Suppressor macrophage (primary cell): ENCODE measurements around the gene SLC30A9.
A peak's percentile ranks its signal among the peaks of the same experiment; 100 is the strongest.

Experiments used
- DNase-seq, 4 experiments: peaks; one replicate each; pipeline ENCODE4 v3.0.0-alpha.2; 2020 to 2022

Gene SLC30A9

DNA sequence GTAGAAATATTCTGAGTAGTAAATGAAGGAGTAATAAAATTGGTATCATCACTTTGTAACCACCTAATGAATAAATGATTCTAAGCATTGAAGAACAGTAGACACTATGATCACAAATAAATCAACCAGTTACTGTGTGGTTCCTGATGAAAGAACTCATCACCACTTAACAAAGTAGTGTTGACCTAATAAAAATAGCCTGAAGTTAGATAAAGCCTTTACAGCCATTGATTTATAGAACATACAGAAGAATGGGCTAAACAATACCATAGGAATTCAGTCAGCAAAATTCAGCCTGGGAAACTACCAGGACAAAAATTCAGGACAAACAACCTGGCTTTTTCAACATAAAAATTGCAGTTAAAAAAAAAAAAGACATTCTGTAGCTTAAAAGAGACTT is 9.0 kb downstream of the SLC30A9 start:
- DNase-seq, result no peak

DNA sequence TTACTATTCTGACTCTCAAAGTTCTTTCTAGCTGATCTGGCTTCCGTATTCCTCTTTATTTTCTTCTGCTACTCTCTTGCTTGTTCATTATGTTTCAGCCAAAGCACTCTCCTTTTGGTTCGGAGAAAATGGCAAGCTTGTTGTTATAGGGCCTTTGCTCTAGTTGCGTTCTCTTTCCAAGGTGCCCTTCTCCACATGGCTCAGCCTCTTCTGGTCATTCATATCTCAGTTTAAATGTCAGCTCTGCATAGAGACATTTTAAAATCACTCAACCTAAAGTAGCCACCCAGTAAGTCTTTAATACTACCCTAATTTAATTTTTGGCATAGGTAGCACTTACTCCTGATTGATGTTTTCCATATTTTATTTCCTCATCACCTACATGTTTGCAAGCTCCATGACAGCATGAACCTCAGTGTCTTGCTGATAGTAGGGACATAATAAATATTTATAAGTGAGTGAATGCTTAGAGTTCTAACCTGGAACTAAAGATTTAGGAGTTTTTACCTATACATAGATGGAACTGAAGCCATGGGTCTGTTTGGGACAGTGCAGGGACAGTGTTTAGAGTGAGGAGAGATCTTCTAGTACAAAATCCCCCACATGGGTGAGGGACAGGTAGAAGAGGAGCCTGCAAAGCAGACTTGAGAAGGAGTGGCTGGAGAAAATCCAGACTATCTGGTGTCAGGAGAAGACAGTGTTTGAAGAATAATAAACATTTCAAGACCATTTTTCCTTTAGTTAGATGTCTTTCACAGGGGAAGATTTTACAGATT is 17.9 kb downstream of the SLC30A9 start:
- DNase-seq, result no peak

DNA sequence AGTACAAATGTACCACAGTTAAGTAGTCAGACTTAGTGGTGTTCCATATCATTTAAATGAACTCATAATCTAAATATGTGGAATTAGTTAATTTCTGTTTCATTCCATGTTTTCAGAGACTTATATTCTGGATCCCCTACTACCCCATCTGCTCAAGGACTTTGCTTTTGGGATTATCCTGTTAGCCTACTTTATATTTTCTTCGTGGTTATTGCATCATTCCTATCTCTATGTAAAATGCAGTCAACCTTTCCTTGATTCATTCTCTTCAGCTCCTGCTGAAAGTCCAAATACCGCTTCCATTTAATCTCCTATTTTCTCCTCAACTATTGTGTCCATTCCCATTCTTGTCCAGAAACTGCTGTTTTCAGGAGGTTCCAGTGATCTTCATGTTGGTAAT is 25.1 kb downstream of the SLC30A9 start:
- no peak for DNase-seq

DNA sequence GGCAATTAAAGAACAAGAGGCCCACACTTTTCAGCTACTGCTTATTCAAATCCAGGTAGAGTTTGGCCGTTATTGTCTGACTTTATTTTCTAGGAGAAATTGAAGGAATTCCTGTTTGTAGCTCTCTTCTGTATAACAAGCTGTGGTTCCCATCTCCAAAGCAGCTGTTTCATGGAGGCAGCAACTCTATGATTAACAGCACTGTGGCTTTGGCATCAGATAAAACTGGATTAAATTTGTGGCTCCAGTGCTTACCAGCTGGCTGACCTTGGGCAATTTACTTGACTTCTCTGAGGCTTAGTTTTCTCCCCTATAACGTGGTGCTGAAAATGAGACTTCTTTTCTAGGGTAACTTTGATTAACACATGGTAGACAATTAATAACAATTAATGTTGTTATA is 28.1 kb downstream of the SLC30A9 start:
- no peak for DNase-seq

DNA sequence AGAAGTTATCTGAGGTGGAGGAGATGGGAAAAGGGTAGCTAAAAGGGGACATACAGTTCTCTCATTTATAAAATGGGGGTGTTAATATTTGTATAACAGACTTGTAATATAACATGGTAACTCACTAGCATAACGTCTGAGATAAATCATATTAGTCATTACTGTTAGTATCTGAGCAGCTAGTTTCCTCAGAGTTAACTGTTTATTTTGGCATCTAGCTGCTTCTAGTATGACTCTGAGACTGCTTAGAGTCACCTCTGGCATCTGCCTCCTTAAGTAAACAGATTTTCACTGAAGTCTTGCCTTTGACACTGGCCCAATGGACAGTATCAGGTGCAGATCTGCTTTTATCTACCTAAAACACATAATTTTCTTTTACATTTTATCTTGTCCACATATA is 58.1 kb downstream of the SLC30A9 start:
- DNase-seq, result no peak

DNA sequence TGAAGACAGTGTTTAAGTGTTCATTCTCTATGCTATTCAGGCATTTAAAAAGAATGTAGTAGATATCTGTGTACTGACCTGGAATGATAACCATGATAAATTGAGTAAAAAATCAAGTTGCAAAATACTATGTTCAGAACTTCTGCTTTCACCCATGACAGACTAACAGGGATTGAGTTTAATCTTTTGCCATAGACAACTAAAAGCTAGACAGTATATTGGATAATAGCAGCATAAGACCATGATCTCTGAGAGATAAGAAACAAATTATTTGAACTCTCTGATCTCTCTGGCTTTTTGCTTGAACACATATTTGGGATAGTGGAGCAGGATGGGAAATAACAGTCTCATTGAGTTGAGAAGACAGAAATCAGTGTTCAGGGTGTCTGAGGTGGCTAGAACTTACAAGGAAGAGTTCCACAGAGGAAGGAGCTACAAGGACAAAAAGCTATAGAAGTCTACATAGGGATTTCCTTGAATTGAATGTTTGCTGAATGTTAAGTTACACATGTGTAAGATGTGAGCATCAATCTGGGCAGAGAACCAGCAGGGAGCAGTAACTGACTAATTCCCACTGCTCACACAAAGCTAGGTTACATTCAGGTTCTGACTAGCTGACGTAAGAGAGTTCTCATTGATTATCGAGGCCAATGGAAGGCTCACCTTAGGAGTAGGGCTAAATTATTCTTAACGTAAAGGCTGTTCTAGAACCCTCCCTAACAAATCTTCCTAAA is 60.4 kb downstream of the SLC30A9 start:
- no peak for DNase-seq

DNA sequence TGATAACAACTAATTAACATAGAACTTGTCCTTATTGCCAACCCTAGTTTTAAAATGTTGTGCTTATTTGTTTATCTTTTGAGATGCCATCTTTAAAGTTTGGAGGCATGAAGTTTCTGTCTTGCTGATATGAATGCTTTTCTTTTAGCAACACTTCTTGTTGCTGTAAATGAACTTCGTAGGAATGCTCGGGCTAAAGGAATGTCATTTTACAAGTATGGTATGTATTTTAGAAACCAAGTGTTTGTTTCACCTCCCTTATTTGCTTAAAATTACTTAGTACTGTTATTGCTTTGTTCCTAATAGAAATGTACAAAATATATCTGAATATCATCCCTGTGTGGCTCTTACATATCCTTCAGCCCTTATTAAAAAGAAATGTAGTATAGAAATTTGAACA is 76.1 kb downstream of the SLC30A9 start:
- DNase-seq, result no peak

DNA sequence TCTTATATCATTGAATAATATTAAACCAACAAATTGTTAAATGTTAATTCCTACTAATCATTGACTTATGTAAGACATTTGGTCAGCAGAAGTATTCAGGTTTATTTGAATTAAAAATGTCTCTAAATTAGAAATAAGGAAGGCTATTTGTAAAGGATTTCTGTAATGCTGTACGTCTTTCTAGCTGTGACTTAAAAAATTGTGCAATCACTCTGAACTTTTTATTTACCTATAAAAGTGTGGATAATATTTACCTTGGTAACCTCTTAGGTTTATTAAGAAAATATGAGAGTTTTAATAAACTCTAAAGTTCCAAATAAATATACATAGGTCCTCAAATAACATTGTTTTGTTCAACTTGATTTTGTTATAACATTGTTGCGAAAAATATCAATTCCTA is 76.9 kb downstream of the SLC30A9 start:
- DNase-seq, result no peak

DNA sequence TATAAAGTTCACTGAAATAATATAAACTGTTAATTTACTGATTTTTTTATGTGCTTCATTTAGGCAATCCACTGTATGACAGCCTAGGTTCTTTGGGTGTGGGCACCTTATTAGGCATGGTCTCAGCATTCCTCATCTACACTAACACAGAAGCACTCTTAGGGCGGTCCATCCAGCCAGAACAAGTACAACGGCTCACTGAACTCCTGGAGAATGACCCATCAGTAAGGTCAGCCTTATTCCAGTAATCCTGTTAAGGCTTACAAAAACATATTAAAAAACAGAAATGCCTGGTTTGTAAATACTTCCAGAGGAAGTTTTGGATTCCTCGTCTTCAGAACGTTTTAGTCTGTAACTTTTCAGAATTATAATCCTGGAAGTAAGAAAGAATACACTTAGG is 80.1 kb downstream of the SLC30A9 start:
- no peak for DNase-seq

DNA sequence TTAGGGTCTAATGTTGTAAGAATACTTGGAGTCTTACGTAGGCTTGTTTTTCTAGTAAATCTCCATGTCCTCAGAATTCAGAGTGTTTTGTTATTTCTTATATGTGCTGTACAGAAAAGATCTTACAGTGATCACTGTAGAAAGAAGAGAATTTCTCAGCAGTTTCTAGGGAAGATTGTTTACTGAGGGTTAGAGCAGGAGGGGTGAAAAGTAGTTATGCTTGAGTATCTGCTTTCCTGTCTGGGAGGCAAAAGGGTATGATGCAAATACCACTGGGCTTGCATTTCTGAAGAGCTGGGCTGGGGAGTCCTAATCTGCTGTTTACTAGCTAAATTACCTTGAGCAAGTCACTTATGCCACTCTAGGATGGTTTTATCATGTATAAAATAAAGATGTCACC is 84.0 kb downstream of the SLC30A9 start:
- DNase-seq, result no peak

DNA sequence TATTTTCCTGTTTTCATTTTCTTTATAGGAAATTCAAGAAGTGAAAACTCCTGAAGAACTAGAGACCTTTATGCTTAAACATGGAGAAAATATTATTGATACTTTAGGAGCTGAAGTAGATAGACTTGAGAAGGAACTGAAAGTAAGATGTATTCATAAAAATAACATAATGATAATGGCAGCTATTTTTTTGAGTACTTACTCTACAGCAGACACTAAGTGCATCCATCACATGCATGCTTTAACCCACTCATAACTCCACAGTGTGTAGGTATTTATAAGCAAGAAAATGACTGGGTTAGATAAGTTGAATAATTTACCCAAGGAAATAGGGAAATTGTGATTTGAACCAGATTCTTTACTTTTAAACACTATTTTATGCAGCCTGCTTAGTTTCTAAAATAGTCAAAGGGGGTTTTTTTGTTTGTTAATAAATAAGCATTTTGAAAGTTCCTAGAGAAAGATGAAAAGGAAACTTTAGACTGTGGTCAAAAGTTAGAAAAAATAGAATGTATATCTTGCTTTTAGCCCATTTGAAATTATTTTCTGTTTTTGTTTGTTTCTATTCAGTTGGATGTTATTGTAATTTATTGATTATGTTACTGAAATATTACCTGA is 88.0 kb downstream of the SLC30A9 start:
- no peak for DNase-seq

DNA sequence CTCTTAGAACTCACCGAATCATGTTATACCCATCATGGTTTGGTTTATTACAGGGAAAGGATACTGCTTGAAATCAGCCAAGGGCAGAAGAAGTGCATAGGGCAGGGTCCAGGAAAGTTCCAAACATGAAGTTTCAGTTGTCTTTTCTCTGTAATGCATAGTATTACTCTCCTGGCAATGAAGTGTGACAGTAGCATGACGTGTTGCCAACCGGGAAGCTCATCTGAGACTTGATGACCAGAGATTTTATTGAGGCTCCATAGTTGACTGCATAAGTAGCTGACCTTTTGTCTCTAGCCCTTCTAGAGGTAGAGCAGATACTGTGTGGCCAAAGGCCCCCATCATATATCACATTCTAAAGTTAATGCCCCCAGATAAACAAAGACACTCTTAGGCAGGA is 90.0 kb downstream of the SLC30A9 start:
- DNase-seq, result no peak

DNA sequence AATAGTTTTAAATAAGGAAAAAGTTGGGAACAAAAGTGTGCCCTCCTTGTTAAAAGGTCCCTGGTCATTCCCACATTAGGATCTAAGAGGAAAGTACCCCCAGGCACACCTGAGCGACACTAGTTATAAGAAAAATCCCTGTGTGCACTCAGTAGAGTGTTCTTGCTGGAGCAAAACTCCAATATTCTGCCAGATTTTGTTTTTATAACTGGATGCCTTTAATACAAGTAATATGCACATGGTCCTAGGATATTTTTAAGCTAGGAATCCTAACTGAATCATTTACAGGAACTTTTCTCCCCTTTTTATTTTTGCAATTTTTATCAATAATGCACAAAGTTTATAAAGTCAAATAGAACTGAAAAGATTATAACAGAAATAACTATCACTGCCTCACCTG is 93.5 kb downstream of the SLC30A9 start:
- DNase-seq, result no peak

DNA sequence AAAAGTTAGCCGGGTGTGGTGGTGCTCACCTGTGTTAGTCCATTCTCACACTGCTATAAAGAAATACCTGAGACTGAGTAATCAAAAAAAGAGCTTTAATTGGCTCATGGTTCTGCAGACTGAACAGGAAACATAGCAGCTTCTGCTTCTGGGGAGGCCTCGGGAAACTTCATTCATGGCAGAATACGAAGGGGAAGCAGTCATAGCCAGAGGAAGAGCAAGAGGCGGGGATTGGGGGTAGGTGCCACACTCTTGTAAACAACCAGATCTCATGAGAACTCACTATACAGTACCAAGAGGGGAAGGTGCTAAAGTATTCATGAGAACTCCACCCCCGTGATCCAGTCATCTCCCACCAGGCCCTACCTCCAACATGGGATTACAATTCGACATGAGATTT is 98.1 kb downstream of the SLC30A9 start:
- peak in 3 of 4 experiments; percentile 4 to 17 (median 7) for DNase-seq

DNA sequence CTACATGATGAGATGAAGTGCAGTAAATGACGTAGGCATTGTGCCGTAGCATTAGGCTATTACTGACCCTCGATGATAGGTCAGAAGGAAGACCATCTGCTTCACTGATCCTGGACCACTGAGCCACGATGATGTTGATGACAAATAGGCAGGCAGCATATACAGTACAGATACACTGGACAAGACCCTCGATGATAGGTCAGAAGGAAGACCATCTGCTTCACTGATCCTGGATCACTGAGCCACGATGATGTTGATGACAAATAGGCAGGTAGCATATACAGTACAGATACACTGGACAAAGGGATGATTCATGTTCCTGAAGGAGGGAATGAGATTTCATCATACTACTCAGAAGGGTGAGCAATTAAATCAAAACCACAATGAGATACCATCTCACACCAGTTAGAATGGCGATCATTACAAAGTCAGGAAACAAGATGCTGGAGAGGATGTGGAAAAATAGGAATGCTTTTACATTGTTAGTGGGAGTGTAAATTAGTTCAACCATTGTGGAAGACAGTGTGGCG is 111.2 kb downstream of the SLC30A9 start:
- no peak for DNase-seq

DNA sequence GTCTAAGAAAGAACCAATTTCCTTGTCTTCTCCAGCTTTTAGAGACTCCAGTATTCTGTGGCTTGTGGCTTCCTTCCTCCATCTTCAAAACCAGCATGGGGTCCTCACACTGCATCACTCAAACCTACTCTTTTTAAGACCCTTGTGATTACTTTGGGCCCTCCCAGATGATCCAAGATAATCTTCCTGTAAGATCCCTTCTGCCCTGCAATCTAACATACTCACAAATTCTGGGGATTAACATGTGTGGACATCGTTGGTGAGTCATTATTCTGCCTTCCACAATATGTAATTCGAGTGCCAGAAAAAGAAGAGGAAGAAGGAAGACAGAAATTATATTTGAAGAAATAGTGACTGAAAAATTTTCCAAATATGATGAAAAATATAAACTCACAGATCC is 114.2 kb downstream of the SLC30A9 start:
- DNase-seq, result peak in 2 of 4 experiments; percentile 7 to 10

DNA sequence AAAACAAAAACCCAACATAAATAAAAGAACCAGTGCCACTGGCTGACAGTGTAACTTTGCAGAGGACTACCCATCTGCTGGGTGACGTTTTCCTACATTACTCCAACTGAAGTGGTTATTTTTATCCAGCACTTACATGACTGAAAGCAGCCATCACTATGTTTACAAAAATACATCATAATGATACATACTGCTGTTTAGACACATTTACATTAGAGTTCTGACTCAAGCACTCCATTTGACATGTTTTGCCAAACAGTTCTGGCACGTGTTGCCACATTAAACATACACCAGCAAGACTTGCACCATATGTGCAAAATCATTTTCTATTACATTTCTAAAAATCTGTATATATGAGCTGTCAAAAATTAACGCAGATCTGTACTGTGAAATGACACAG is 122.5 kb downstream of the SLC30A9 start:
- DNase-seq, result no peak

DNA sequence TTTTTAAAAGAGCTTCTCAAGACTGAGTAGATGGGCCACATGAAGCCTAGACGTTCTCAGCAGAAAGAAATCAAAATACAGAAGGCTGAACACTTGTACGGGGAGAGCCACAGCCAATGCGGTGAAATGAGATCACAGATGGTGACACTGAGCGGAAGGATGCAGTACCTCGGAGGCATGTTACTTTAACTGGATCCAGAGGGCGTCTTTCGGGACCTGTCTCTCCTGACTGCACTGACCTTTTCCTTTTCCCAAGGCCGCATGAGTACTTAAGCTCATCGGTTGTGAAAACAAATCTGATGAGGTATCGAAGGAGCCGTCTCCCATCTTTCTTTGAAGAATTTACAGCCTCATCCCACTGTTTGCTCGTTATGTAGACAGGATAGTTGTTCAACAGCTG is 129.6 kb downstream of the SLC30A9 start:
- DNase-seq, result no peak

DNA sequence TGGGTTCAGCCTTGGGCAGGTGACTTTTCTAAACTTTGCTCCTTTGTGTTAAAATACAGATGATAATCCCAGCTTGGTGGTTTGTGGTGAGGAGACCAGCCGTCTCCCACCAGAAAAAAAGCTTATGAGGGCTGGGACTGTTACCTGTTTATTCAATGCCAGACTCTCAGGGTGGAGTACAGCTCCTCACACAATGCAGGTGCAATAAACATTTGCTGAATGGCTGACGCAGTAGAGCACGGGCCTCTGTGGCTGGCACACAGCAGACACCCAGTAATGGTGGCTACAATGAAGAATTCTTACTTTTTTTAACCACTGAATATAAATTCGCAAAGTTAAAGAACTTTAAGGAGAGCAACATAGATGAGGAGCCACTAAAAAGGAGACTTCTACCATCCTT is 131.9 kb downstream of the SLC30A9 start:
- no peak for DNase-seq

DNA sequence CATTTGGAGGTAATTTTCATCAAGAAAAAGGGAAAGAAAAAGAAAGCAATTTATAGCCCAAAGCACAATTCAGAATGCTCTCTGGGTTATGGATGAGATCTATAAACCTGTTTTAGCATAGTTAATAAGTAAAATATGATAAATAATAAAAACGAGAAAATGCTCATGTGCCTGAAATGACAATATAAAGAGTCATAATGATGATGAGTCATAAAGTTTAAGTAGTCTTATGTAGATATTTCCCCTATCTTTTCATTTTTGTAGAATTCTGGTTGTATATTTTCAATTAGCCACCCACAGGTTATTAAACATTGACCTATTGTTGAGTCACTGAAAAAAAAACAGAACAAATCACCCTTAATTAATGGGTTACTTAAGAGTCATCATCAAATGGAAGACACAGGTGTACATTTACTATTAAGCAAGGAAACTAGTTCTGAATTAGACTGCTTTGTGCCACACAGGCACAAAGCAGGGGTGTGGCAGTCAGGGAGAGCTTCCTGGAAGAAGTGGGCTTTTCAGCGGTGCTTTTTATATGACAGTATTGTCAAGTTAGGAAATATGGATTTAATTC is 132.8 kb downstream of the SLC30A9 start:
- no peak for DNase-seq

DNA sequence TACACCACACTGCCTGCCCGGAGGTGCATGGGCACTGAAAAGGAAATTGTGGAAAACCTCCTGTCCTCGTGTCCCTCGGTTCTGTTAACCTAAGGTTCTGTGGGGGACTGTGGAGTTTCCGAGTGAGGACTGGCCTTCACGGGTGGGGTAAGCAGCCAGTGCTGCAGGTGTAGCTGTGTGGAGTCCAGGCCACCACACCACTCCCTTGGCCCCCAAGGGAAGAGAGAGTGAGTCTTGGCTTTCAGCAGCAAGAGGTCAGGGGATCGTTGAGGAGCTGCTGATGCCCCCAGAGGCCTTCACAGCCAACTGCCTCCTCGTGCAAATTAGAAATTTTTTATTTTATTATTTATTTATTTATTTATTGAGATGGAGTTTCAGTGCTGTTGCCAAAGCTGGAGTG is 141.8 kb downstream of the SLC30A9 start:
- no peak for DNase-seq

DNA sequence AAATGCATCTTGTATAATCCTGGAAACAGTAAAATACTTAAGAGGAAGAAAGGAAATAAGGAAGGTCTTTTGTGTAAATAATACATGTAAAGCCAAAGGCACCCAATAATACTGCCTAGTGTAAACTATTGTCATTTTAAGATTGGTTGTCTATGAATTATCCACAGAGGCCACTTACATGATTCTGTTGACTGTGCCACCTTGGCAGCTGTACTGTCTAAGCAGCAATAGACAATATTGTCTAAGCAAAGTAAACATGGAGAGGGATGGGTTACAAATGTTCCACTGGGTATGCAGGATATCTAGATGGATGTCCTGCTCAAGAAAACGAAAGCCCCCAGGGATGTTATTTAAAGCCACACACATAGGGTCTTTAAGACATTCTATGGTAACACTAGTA is 142.7 kb downstream of the SLC30A9 start:
- DNase-seq, result no peak

DNA sequence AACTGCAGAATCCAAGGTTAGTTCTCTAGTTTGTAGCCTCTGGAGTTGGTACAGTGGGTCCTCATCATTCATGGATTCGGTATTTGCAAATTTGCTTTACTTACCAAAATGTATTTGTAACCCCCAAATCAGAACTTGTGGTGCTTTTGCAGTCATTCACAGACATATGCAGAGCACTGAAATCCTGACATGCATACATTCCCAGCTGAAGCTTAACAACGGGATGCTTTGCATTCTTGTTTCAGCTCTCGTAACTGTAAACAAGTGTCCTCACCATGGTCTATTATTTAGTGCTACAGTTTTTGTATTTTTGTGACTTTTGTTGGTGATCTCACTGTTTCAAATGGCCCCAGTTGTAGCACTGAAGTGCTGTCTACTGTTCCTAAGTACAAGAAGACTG is 146.0 kb downstream of the SLC30A9 start:
- DNase-seq, result no peak
